H9 (cell line): ENCODE results near the gene PLD5. TPM values are rescaled to one million over a fixed set of nuclear protein-coding genes. Genes with fewer than 3 reads are reported as not detected.

ENCODE experiments used
- DNase-seq: peaks from one replicate; pipeline ENCODE4 v3.0.0-alpha.2; 2017
- H2AFZ ChIP-seq: one replicate; pipeline ENCODE4 v1.6.1; 2013; ENCODE audit warnings: mild to moderate bottlenecking, low read length, control low read depth, moderate library complexity
- H2AK5ac ChIP-seq: 2 replicates; pipeline ENCODE4 v1.6.1; 2013; ENCODE audit warnings: low read length, control low read depth, mixed read lengths; ENCODE audit not compliant: insufficient read length
- H2BK120ac ChIP-seq: one replicate; pipeline ENCODE4 v1.6.1; 2013; ENCODE audit warnings: low read depth, mild to moderate bottlenecking, low read length, control low read depth, inconsistent platforms; ENCODE audit not compliant: poor library complexity, severe bottlenecking
- H2BK12ac ChIP-seq: 2 replicates; pipeline ENCODE4 v1.6.1; 2013; ENCODE audit warnings: low read length, control low read depth, mixed read lengths, low read depth; ENCODE audit not compliant: insufficient read length
- H2BK15ac ChIP-seq: 2 replicates; pipeline ENCODE4 v1.6.1; 2013; ENCODE audit warnings: low read depth, low read length, control low read depth
- H2BK20ac ChIP-seq: one replicate; pipeline ENCODE4 v1.6.1; 2013; ENCODE audit warnings: low read depth, mild to moderate bottlenecking, low read length, control low read depth, inconsistent platforms; ENCODE audit not compliant: poor library complexity, severe bottlenecking
- H2BK5ac ChIP-seq: 2 replicates; pipeline ENCODE4 v1.6.1; 2013; ENCODE audit warnings: low read length, control low read depth, mixed read lengths; ENCODE audit not compliant: insufficient read length
- H3K14ac ChIP-seq: 2 replicates; pipeline ENCODE4 v1.6.1; 2013; ENCODE audit warnings: low read length, control low read depth; ENCODE audit not compliant: insufficient read depth
- H3K18ac ChIP-seq: 2 replicates; pipeline ENCODE4 v1.6.1; 2013; ENCODE audit warnings: low read depth, mild to moderate bottlenecking, mixed read lengths, low read length, control low read depth; ENCODE audit not compliant: insufficient read length
- H3K23ac ChIP-seq: 2 replicates; pipeline ENCODE4 v1.6.1; 2013; ENCODE audit warnings: low read length, control low read depth, mixed read lengths, low read depth; ENCODE audit not compliant: insufficient read length
- H3K23me2 ChIP-seq: 2 replicates; pipeline ENCODE4 v1.6.1; 2013; ENCODE audit warnings: low read depth, mild to moderate bottlenecking, mixed read lengths, low read length, control low read depth; ENCODE audit not compliant: insufficient read length, poor library complexity, severe bottlenecking
- H3K27ac ChIP-seq: 2 replicates; pipeline ENCODE4 v1.5.1; 2013; ENCODE audit warnings: low read length, control low read depth, mixed read lengths, low read depth; ENCODE audit not compliant: insufficient read length
- H3K27me3 ChIP-seq: 2 replicates; pipeline ENCODE4 v1.6.1; 2013; ENCODE audit warnings: low read length, control low read depth, inconsistent platforms; ENCODE audit not compliant: insufficient read depth
- H3K4ac ChIP-seq: 2 replicates; pipeline ENCODE4 v1.6.1; 2013; ENCODE audit warnings: low read depth, mild to moderate bottlenecking, control low read depth, inconsistent platforms, low read length, moderate library complexity
- H3K4me1 ChIP-seq: 2 replicates; pipeline ENCODE4 v1.6.1; 2013; ENCODE audit warnings: low read length, control low read depth, inconsistent platforms; ENCODE audit not compliant: insufficient read depth
- H3K4me2 ChIP-seq: 2 replicates; pipeline ENCODE4 v1.6.1; 2013; ENCODE audit warnings: low read length, control low read depth, mixed read lengths; ENCODE audit not compliant: insufficient read length, insufficient read depth
- H3K56ac ChIP-seq: 2 replicates; pipeline ENCODE4 v1.6.1; 2013; ENCODE audit warnings: low read depth, mild to moderate bottlenecking, mixed read lengths, low read length, control low read depth; ENCODE audit not compliant: insufficient read length
- H3K79me1 ChIP-seq: 2 replicates; pipeline ENCODE4 v1.6.1; 2013; ENCODE audit warnings: low read depth, mild to moderate bottlenecking, moderate library complexity, low read length, control low read depth, inconsistent platforms; ENCODE audit not compliant: insufficient read depth, poor library complexity, severe bottlenecking
- H3K79me2 ChIP-seq: 2 replicates; pipeline ENCODE4 v1.6.1; 2013; ENCODE audit warnings: low read length, control low read depth, inconsistent platforms; ENCODE audit not compliant: insufficient read depth
- H3K9ac ChIP-seq: 2 replicates; pipeline ENCODE4 v1.6.1; 2013; ENCODE audit warnings: low read length, control low read depth, mixed read lengths; ENCODE audit not compliant: insufficient read length; ENCODE audit errors: extremely low read depth
- H3K9me3 ChIP-seq: one replicate; pipeline ENCODE4 v1.6.1; 2013; ENCODE audit warnings: low read depth, low read length, inconsistent platforms; ENCODE audit not compliant: control insufficient read depth
- H3T11ph ChIP-seq: one replicate; pipeline ENCODE4 v1.6.1; 2013; ENCODE audit warnings: mild to moderate bottlenecking, low read length, control low read depth, inconsistent platforms
- H4K20me1 ChIP-seq: one replicate; pipeline ENCODE4 v1.6.1; 2013; ENCODE audit not compliant: control insufficient read depth, insufficient read length, insufficient read depth
- H4K5ac ChIP-seq: 2 replicates; pipeline ENCODE4 v1.6.1; 2013; ENCODE audit warnings: low read depth, mild to moderate bottlenecking, mixed read lengths, low read length, control low read depth; ENCODE audit not compliant: insufficient read length
- H4K8ac ChIP-seq: replicated peaks from 2 replicates; pipeline ENCODE4 v1.6.1; 2013; ENCODE audit warnings: low read length, control low read depth, mixed read lengths, low read depth; ENCODE audit not compliant: insufficient read length
- H4K91ac ChIP-seq: 2 replicates; pipeline ENCODE4 v1.6.1; 2013; ENCODE audit warnings: low read depth, mild to moderate bottlenecking, moderate library complexity, mixed read lengths, low read length, control low read depth; ENCODE audit not compliant: insufficient read length
- H3K27ac Mint-ChIP-seq, 3 experiments: 2 replicates in 2 of 3; 3 replicates in 1 of 3; pipeline ENCODE4 v1.8.0; 2020 to 2021; ENCODE audit warnings: mixed read lengths in 3 of 3, mild to moderate bottlenecking in 1 of 3, moderate library complexity in 1 of 3
- H3K27me3 Mint-ChIP-seq: 2 replicates; pipeline ENCODE4 v1.8.0; 2021; ENCODE audit warnings: low read depth, mild to moderate bottlenecking, moderate library complexity, mixed read lengths
- H3K36me3 Mint-ChIP-seq, 3 experiments: 2 replicates in 2 of 3; 3 replicates in 1 of 3; pipeline ENCODE4 v1.8.0; 2020 to 2021; ENCODE audit warnings: low read depth in 3 of 3, mixed read lengths in 3 of 3; ENCODE audit not compliant: insufficient read depth in 1 of 3
- H3K4me1 Mint-ChIP-seq, 2 experiments: 2 replicates each; pipeline ENCODE4 v1.8.0; 2020; ENCODE audit warnings: mixed read lengths in 2 of 2
- H3K4me3 Mint-ChIP-seq, 2 experiments: 2 replicates in 1 of 2; 3 replicates in 1 of 2; pipeline ENCODE4 v1.8.0; 2020 to 2021; ENCODE audit warnings: mild to moderate bottlenecking in 2 of 2, mixed read lengths in 2 of 2, moderate library complexity in 1 of 2
- H3K9me3 Mint-ChIP-seq, 2 experiments: 2 replicates in 1 of 2; 3 replicates in 1 of 2; pipeline ENCODE4 v1.8.0; 2020; ENCODE audit warnings: mild to moderate bottlenecking in 2 of 2, mixed read lengths in 2 of 2, moderate library complexity in 1 of 2
- CTCF ChIP-seq: fragments of 200-600 bp; sonication (generic); conservative IDR thresholded peaks from 3 replicates; pipeline ENCODE4 v1.8.0; 2021; ENCODE audit warnings: antibody characterized with exemption, mild to moderate bottlenecking
- WGBS: extraction: QIAGEN DNeasy Blood & Tissue Kit; methylation state at CpG from one replicate; pipeline ENCODE4 v1.1.7; 2013; ENCODE audit warnings: missing lambda C conversion rate, low lambda C conversion rate, mixed read lengths; ENCODE audit not compliant: insufficient read length; ENCODE audit errors: extremely low coverage; 5-methylcytosine and 5-hydroxymethylcytosine counted together
- total RNA-seq: library from RNA; stranded (reverse); gene quantifications from 2 replicates; pipeline ENCODE4 v1.2.1, GENCODE V29; 2021

PLD5 gene
- total RNA-seq, 1 experiment from 2014 or later, result 5.2 TPM

- no peak overlapping the region for H3K4ac ChIP-seq
- TF ChIP-seq CTCF, result no peak
Measured at GRCh38 chr1:242239398-242239797, 285.1 kb downstream of the PLD5 start.

More at GRCh38 chr1:242239398-242239797, 285.1 kb downstream of the PLD5 start:
- Mint-ChIP-seq H3K27ac (no peak overlapping the region), H3K4me3 (no peak overlapping the region), H3K36me3 (no peaks in the 10 kb centered on the region), H3K27me3 (no peaks in the 10 kb centered on the region), H3K4me1 (peaks cover 3 to 8% of the 10 kb centered on the region in 2 experiments; a peak in 3 of 4 replicates), H3K9me3 (no peaks in the 10 kb centered on the region; a peak in 1 of 5 replicates)
- Histone ChIP-seq H2BK120ac (no peak overlapping the region), H4K20me1 (no peaks in the 10 kb centered on the region), H3K79me2 (no peaks in the 10 kb centered on the region), H3K4me1 (peaks cover 1% of the 10 kb centered on the region), H3K56ac (no peak overlapping the region), H3K9me3 (no peaks in the 10 kb centered on the region), H3T11ph (no peak overlapping the region), H2AK5ac (no peak overlapping the region), H4K91ac (no peak overlapping the region), H3K18ac (no peak overlapping the region), H2BK15ac (no peak overlapping the region), H4K8ac (no peak overlapping the region), H2BK5ac (no peak overlapping the region), H3K23ac (no peak overlapping the region), H2BK12ac (no peak overlapping the region), H3K27ac (no peak overlapping the region), H2AFZ (no peak overlapping the region), H3K27me3 (no peaks in the 10 kb centered on the region), H3K4me2 (no peak overlapping the region), H3K14ac (no peak overlapping the region), H4K5ac (no peak overlapping the region), H3K23me2 (no peaks in the 10 kb centered on the region), H3K9ac (no peak overlapping the region), H3K79me1 (no peaks in the 10 kb centered on the region), H2BK20ac (no peak overlapping the region)
- DNase-seq, result no peak
- WGBS, result no CpG with 5 or more reads among the region's 7 CpGs
